T-helper 2 cell (primary cell): ENCODE data around the gene CFAP47.
"Not testable (repeated sequence)": the region's sequence is repeated elsewhere in the genome, so short reads cannot be mapped to it uniquely, and the experiment has no call there.

Experiments used
- DNase-seq, 5 experiments: peaks; one replicate each; pipeline versions ENCODE4 v3.0.0 to v3.0.0-alpha.2; 2012 to 2022
- total RNA-seq, 2 donors: gene quantifications; one replicate each; lab custom pipeline; 2026; lab: John Stamatoyannopoulos, UW

CFAP47 gene
- 0 reads per million in 2 donors for total RNA-seq

DNA sequence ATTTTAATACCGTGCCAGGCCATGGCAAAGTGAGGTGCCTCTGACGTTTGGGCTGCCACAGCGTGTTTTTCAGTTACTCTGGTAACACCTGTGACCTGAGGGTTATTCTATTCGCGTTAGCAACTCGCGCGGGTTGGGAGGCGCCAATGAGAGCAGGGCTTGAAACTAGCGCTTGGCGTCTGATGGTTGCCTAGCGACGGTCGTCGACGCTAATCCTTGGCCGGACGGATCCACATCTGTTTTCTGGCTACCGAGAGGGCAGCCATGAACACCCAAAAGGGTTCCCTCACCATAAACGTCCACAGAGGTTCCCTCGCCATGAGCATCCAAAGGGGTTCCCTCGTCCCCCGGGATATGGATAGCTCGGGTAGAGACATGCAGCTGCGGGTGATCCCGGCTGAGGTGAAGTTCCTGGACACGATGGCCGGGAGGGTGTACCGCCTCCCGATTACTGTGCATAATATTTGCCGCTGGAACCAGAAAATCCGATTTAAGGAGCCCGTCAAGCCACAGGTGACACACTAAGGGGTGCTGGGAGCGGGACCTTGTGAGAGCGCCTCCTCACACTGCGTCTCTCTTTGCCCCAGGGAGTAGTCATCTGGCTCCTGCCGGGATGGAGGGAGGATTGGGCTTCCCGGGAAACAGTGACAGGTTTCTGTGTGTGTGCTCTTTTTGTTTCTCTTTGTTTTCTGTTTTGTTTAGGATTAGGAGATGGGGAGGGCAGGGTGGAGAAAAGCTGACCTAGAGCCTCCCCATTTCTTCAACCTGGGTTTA lies at the start of gene CFAP47:
TSS of gene CFAP47 (plus strand) at position 199 of the 774 bp plus-strand sequence. CDS start at position 265, 66 bp downstream.
- peak in 1 of 5 experiments; percentile 2 for DNase-seq

- no peak for DNase-seq
These were observed 38.9 kb upstream of the CFAP47 start for GRCh38 chrX:35880601-35881000.

- no peak for DNase-seq
These were observed 33.4 kb upstream of the CFAP47 start for GRCh38 chrX:35886135-35886534.

GRCh38 chrX:35890699-35891098 lies 28.8 kb upstream of the CFAP47 start:
- peak in 1 of 5 experiments; percentile 51 for DNase-seq

GRCh38 chrX:35986816-35987215 lies 67.3 kb downstream of the CFAP47 start:
- DNase-seq = not testable (repeated sequence)

GRCh38 chrX:36007207-36007606 lies 87.7 kb downstream of the CFAP47 start:
- DNase-seq = no peak

DNA sequence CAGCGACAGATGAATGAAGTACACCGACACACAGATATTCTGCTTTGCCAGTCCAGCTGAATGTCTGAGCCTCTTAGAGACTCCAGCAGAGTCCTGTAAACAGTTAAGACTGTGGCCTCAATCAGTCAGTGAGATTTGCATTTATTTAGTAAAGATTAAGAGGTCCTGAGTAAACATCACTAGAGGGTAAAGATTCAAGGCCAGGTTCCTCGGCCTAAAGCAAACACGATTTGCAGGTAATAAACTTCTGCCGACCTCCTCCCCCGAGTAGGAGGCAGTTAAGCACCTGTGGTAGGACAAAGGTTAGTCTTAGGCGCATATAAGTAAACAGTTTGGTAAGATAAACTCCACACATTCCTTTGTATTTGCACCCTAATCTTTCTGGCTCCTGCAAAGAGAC lies 99.6 kb downstream of the CFAP47 start:
- DNase-seq = no peak

DNA sequence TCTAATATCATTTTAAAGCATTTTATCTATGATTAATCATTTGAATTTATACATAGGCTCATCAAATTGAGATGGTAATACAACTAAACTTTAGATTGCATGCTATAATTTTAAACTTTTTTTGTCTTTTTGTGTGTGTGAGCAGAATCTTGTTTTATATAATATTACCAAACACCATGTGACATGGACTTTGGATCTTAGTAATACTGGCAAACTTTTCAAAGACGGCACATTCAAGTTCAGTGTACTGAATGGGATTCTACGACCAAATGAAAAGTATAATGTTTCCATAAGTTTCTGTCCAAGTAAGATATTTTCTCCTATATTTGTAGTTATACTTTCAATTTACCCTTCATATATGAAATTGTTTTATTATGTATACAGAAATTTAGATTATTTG lies 116.0 kb downstream of the CFAP47 start:
- no peak for DNase-seq

GRCh38 chrX:36062778-36063177 lies 143.2 kb downstream of the CFAP47 start:
- no peak for DNase-seq

- DNase-seq = no peak
These were observed 151.5 kb downstream of the CFAP47 start for GRCh38 chrX:36071061-36071460.

DNA sequence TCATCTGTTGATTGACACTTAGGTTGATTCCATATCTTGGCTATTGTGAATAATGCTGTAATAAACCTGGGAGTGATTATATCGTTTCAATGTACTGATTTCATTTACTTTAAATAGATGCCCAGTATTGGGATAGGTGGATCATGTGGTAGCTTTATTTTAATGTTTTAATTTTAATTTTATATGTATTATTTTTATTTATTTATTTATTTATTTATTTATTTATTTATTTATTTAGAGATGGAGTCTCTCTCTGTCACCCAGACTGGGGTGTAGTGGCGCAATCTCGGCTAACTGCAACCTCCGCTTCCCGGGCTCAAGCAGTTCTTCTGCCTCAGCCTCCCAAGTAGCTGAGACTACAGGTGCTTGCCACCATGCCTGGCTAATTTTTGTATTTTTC lies 155.5 kb downstream of the CFAP47 start:
- DNase-seq = not testable (repeated sequence)

DNA sequence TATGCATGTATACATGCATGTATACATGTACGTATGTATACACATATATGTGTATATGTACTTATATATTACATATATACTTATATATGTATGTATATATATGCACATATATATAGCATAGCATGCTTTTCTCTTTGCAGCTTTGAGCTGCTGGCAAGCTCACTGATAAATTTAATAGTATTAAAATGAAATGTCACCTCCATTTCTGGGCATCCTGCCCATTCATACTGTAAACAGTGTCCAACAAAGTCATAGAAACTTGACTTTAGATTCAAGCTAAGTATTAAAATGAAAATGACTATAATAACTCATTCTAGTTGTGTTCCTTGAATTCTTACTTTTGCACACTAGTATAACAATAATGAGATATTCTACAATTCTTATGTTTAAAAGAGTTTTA lies 163.7 kb downstream of the CFAP47 start:
- no peak for DNase-seq

- no peak for DNase-seq
These were observed 167.8 kb downstream of the CFAP47 start for GRCh38 chrX:36087366-36087765.

- not testable (repeated sequence) for DNase-seq
These were observed 169.4 kb downstream of the CFAP47 start for GRCh38 chrX:36088939-36089338.

DNA sequence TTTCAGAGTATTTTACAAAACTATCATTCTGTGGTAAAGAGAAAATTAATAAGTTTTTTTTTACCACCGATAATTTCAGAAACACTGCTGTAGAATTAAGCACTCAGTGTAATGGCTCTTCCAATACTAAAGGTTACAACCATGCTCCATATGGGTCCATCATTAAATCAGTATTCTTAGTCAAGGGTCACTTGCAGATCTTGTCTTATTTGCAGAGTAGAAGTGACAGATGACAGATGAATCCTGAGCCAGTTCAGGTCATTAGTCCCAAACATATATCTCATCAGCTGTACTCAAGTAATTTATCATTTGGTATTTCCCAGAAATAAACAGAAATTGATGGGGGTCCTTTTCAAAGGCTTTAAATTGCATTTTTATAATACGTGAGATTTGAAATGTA lies 182.9 kb downstream of the CFAP47 start:
- no peak for DNase-seq

GRCh38 chrX:36116222-36116621 lies 196.7 kb downstream of the CFAP47 start:
- DNase-seq = no peak

DNA sequence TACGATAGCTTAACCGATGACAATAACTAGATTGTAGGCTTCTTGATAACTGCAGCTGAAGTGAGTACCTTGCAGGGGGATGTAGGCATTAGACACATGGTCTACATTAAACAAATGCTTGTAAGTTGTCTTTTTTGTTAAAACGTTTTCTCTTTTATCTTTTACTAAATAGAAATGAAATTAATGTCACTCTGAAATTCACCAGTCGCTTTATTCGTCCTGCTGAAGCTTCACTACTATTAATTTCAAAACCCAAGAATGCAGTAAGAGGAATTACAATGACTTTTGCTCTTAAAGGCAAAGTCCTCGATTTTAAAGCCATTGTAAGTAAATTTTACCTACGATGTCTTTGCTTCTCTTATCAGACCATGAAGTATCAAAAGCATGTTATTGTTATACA lies 239.7 kb downstream of the CFAP47 start:
- no peak for DNase-seq

DNA sequence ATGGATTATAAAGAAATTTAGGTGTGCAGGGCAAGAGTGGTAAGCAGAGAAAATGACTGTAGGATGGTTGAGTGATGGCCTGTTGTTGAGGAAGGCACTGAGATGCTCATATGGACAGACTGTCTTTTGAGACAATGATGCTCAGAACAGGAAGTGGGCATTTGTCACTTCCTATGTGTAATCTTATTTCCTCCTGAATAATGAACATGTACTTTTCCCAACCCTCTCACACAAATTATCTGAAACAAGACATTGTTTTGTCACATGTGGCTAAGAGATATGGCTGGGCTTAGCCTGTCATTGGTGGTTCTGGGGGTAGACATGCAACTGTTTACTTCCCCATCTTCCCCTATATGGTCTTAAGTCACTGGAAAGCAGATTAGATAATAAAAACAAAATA lies 240.5 kb downstream of the CFAP47 start:
- no peak for DNase-seq

DNA sequence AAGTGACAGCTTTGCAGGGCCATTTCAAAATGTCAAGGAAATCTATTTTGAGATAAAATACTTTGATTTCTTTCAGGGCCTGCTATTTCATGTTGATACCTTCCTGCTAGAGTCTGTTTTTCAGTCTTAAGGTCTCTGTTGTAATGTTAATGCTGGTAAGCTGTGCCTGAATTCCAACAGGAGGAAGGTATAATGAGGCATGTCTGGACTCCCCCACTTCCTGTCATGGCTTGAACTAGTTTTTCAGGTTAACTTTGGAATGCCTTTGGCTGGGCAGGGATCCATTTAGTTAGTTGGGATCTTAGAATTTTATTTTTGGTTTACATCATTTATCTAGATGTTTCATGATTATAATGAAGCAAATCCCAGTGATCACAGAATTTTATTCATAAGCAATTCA lies 279.0 kb downstream of the CFAP47 start:
- no peak for DNase-seq

DNA sequence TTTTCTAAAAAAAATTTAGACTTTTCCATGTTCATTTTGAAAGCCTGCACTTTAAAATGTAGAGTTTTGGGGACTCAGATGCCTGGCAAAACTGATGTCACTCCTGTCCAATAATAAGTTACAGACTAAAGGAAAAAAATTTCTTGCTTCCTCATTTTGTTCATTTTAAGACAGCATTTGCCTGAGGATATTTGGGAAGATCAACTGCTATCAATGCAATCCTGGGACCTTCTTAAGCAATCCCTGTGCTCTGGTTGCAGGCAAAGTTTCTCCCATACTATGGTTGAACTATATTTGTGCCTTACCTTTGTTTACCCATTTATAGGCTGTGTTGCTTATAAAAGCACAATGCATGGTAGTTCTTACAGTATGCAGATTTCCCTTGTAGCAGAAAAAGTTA lies 280.4 kb downstream of the CFAP47 start:
- DNase-seq = no peak

DNA sequence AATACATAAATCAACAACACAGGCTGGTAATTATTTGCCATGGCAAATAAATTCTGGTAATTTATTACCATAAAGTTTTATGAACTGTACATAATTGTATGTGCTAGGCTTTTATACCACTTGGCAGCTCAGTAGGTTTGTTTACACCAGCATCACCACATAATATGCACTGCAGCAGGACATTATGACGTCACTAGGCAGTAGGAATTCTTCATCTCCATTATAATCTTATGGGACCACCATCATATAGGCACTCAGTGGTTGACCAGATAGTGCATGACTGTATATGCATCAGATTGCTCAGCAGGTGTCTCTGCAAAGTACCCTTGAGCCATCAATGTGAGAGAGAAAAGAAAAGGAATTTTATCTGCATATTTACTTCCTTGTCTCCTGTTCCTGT lies 295.4 kb downstream of the CFAP47 start:
- DNase-seq = no peak

- no peak for DNase-seq
These were observed 299.3 kb downstream of the CFAP47 start for GRCh38 chrX:36218801-36219200.

- not testable (repeated sequence) for DNase-seq
These were observed 315.4 kb downstream of the CFAP47 start for GRCh38 chrX:36234840-36235528.

DNA sequence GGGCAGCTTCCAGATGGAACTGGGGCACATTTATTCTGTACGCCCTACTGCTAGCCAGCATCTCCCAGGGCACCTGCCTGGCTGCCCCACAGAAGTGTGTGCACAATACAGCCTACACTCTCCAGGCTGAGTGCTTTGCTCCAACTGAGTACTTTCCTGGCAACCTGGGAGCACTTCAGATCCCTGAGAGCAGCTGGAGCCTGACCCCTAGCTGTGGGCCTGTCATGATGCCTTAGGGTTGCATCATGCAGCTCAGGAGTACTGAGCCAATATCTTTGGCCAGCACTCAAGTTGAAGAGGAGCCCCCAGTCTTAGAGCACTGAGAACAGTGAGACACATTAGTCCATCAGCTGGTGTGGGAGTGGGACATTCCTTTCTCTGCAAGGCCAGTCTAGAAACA lies 321.9 kb downstream of the CFAP47 start:
- DNase-seq = no peak
